ENCODE results near the gene TULP4. TPM values are rescaled to one million over a fixed set of nuclear protein-coding genes. Genes with fewer than 3 reads are reported as not detected.

TULP4 gene
- total and polyA plus RNA-seq, 2 donors (not counting 1 experiment from before 2014, with no cell fraction given): 16.8 to 88.2 TPM

GRCh38 chr6:158507174-158507573 is 194.9 kb downstream of the TULP4 start:
- no peaks in the 10 kb centered on the region for H4K20me1 ChIP-seq (ENCODE audit: control insufficient read depth, extremely low read depth, insufficient read depth, low read length)
- H3K36me3 ChIP-seq (ENCODE audit: control insufficient read depth, insufficient read depth, low read length): no peaks in the 10 kb centered on the region
- H3K4me3 ChIP-seq (replicated peaks in 1 of 4; ENCODE audit: control extremely low read depth in 1 of 4, insufficient read depth in 1 of 4, low read depth in 3 of 4, low read length in 4 of 4): no peak overlapping the region
- no peak overlapping the region for H3K9ac ChIP-seq (ENCODE audit: insufficient read depth, low read length)
- no peak overlapping the region for H2AFZ ChIP-seq (ENCODE audit: low read length)
- no peaks in the 10 kb centered on the region for H3K4me1 ChIP-seq (ENCODE audit: control insufficient read depth, extremely low read depth, insufficient read depth, low read length)
- no peaks in the 10 kb centered on the region for H3K79me2 ChIP-seq (ENCODE audit: control insufficient read depth, insufficient read depth, low read length)
- TF ChIP-seq, protein P1, sequence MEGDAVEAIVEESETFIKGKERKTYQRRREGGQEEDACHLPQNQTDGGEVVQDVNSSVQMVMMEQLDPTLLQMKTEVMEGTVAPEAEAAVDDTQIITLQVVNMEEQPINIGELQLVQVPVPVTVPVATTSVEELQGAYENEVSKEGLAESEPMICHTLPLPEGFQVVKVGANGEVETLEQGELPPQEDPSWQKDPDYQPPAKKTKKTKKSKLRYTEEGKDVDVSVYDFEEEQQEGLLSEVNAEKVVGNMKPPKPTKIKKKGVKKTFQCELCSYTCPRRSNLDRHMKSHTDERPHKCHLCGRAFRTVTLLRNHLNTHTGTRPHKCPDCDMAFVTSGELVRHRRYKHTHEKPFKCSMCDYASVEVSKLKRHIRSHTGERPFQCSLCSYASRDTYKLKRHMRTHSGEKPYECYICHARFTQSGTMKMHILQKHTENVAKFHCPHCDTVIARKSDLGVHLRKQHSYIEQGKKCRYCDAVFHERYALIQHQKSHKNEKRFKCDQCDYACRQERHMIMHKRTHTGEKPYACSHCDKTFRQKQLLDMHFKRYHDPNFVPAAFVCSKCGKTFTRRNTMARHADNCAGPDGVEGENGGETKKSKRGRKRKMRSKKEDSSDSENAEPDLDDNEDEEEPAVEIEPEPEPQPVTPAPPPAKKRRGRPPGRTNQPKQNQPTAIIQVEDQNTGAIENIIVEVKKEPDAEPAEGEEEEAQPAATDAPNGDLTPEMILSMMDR (conservative IDR thresholded peaks at IDR 0.05 in 1 of 2, IDR thresholded peaks at IDR 0.05 in 1 of 2; ENCODE audit: low read depth in 1 of 2, low read length in 2 of 2): no peak
- no peak for TF ChIP-seq EZH2 (IDR thresholded peaks at IDR 0.05; ENCODE audit: low read length, missing control alignments)
- no peak for DNase-seq (ENCODE audit: low read depth in 2 of 2)
- no peak overlapping the region for H3K27ac ChIP-seq (ENCODE audit: insufficient read depth, low read length)
- no peak overlapping the region for H3K4me2 ChIP-seq (ENCODE audit: extremely low read depth, insufficient read depth, low read length)
- no peaks in the 10 kb centered on the region for H3K27me3 ChIP-seq (ENCODE audit: control insufficient read depth, insufficient read depth, low read length)
- H3K9me3 ChIP-seq (ENCODE audit: control insufficient read depth, insufficient read depth, low read depth, low read length): no peaks in the 10 kb centered on the region

- H3K4me2 ChIP-seq (ENCODE audit: extremely low read depth, insufficient read depth, low read length): no peak overlapping the region
- H3K79me2 ChIP-seq (ENCODE audit: control insufficient read depth, insufficient read depth, low read length): no peaks in the 10 kb centered on the region
- H3K4me1 ChIP-seq (ENCODE audit: control insufficient read depth, extremely low read depth, insufficient read depth, low read length): no peaks in the 10 kb centered on the region
- H3K9ac ChIP-seq (ENCODE audit: insufficient read depth, low read length): no peak overlapping the region
- H4K20me1 ChIP-seq (ENCODE audit: control insufficient read depth, extremely low read depth, insufficient read depth, low read length): no peaks in the 10 kb centered on the region
- no peaks in the 10 kb centered on the region for H3K36me3 ChIP-seq (ENCODE audit: control insufficient read depth, insufficient read depth, low read length)
- TF ChIP-seq EZH2 (IDR thresholded peaks at IDR 0.05; ENCODE audit: low read length, missing control alignments): no peak
- TF ChIP-seq, protein P1 (conservative IDR thresholded peaks at IDR 0.05 in 1 of 2, IDR thresholded peaks at IDR 0.05 in 1 of 2; ENCODE audit: low read depth in 1 of 2, low read length in 2 of 2): no peak
- H3K27me3 ChIP-seq (ENCODE audit: control insufficient read depth, insufficient read depth, low read length): no peaks in the 10 kb centered on the region
- H2AFZ ChIP-seq (ENCODE audit: low read length): no peak overlapping the region
- DNase-seq (ENCODE audit: low read depth in 2 of 2): no peak
- no peak overlapping the region for H3K27ac ChIP-seq (ENCODE audit: insufficient read depth, low read length)
- no peaks in the 10 kb centered on the region for H3K9me3 ChIP-seq (ENCODE audit: control insufficient read depth, insufficient read depth, low read depth, low read length)
- H3K4me3 ChIP-seq (replicated peaks in 1 of 4; ENCODE audit: control extremely low read depth in 1 of 4, insufficient read depth in 1 of 4, low read depth in 3 of 4, low read length in 4 of 4): no peak overlapping the region
Observed at GRCh38 chr6:158508450-158508849, 196.2 kb downstream of the TULP4 start.

GRCh38 chr6:158509465-158509864 is 197.2 kb downstream of the TULP4 start:
- no peak for DNase-seq (ENCODE audit: low read depth in 2 of 2)
- no peaks in the 10 kb centered on the region for H4K20me1 ChIP-seq (ENCODE audit: control insufficient read depth, extremely low read depth, insufficient read depth, low read length)
- H3K27me3 ChIP-seq (ENCODE audit: control insufficient read depth, insufficient read depth, low read length): no peaks in the 10 kb centered on the region
- no peak for TF ChIP-seq EZH2 (IDR thresholded peaks at IDR 0.05; ENCODE audit: low read length, missing control alignments)
- TF ChIP-seq, protein P1 (conservative IDR thresholded peaks at IDR 0.05 in 1 of 2, IDR thresholded peaks at IDR 0.05 in 1 of 2; ENCODE audit: low read depth in 1 of 2, low read length in 2 of 2): no peak
- no peak overlapping the region for H3K27ac ChIP-seq (ENCODE audit: insufficient read depth, low read length)
- H3K4me3 ChIP-seq (replicated peaks in 1 of 4; ENCODE audit: control extremely low read depth in 1 of 4, insufficient read depth in 1 of 4, low read depth in 3 of 4, low read length in 4 of 4): no peak overlapping the region
- H2AFZ ChIP-seq (ENCODE audit: low read length): no peak overlapping the region
- H3K36me3 ChIP-seq (ENCODE audit: control insufficient read depth, insufficient read depth, low read length): no peaks in the 10 kb centered on the region
- H3K4me1 ChIP-seq (ENCODE audit: control insufficient read depth, extremely low read depth, insufficient read depth, low read length): no peaks in the 10 kb centered on the region
- no peaks in the 10 kb centered on the region for H3K9me3 ChIP-seq (ENCODE audit: control insufficient read depth, insufficient read depth, low read depth, low read length)
- H3K79me2 ChIP-seq (ENCODE audit: control insufficient read depth, insufficient read depth, low read length): no peaks in the 10 kb centered on the region
- no peak overlapping the region for H3K4me2 ChIP-seq (ENCODE audit: extremely low read depth, insufficient read depth, low read length)
- no peak overlapping the region for H3K9ac ChIP-seq (ENCODE audit: insufficient read depth, low read length)

All from fibroblast of lung (primary cell).